Left ventricle myocardium inferior (tissue), 1 donor: ENCODE measurements around the gene DCLK3. TPM values are rescaled to one million over a fixed set of nuclear protein-coding genes. Genes with fewer than 3 reads are reported as not detected.

Experiments used
- DNase-seq: peaks from one replicate; pipeline ENCODE4 v3.0.0-alpha.2; 2020
- H3K27ac ChIP-seq: fragments of 200-600 bp; replicated peaks from 2 replicates; pipeline ENCODE4 v1.8.0; 2021
- H3K27me3 ChIP-seq: fragments of 200-600 bp; 2 replicates; pipeline ENCODE4 v1.8.0; 2021; ENCODE audit warnings: low read depth
- H3K36me3 ChIP-seq: fragments of 200-600 bp; 2 replicates; pipeline ENCODE4 v1.8.0; 2021
- H3K4me1 ChIP-seq: fragments of 200-600 bp; 2 replicates; pipeline ENCODE4 v1.8.0; 2021
- H3K4me3 ChIP-seq: fragments of 200-600 bp; 2 replicates; pipeline ENCODE4 v1.8.0; 2021; ENCODE audit warnings: mild to moderate bottlenecking, moderate library complexity
- H3K9me3 ChIP-seq: fragments of 200-600 bp; replicated peaks from 2 replicates; pipeline ENCODE4 v1.8.0; 2021
- intact Hi-C: fragments of 100-400 bp; cut with micrococcal nuclease; formaldehyde crosslinking; loops from one replicate; pipeline ENCODE4 v1.11.0; 2022
- total RNA-seq: library from RNA; stranded (reverse); fragmentation: NEBNext Ultra II Directional; extraction: Animal tissue kit (Norgen Biotek cat#: 25700); gene quantifications from one replicate; pipeline ENCODE4 v1.2.1, GENCODE V29; 2021
- TF ChIP-seq, protein P1 (sequence below): fragments of 200-600 bp; IDR thresholded peaks from 2 replicates; pipeline ENCODE4 v1.8.0; 2021; ENCODE audit warnings: antibody characterized with exemption, mild to moderate bottlenecking, borderline replicate concordance
- donor health status: DM: no; HTN: yes; CAD: no; lungs with severe emphysema.

The DCLK3 gene
- total RNA-seq, 1 donor from 2014 or later, result 0.16 TPM

DNA sequence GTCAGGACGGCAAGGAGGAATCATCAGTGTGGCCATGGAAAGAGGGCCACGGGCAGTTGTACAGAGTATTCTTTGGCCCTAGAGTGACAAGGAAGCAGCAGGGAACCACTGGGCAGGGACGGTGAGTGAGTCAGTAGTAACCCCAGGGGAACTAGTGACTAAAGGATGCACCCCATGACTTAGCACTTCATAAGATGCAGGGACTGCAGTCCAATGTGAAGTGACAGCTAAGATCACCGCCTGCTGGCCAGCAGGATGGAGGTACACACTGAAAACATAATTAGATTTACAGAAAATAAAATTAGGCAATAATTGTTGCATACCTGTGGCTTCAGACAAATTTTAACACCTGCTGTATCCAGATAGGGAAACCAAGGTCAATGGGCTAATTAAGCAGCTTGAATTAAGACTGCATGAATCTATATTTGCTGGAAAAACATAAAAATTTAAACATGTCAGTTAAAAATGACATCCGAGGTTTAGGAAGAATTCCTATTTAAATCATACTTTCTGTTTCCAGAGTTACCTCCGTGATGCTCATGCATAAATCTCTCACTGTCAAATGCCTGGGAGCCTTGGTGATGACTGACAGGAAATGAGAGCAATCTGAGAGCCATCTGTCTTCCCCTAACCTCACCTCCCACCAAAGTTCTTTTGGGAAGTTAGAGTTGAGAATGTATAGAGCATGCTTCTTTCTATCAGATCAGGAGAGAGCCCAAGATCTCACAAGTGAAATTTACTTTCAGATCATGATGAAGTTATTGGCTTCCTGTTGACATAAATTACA is 56.5 kb downstream of the DCLK3 start:
- no peak for DNase-seq
- H3K4me1 ChIP-seq, result no peaks in the 10 kb centered on the region
- no peak overlapping the region for H3K4me3 ChIP-seq
- no peaks in the 10 kb centered on the region for H3K9me3 ChIP-seq
- H3K36me3 ChIP-seq, result no peaks in the 10 kb centered on the region
- intact Hi-C loops, result no loop called here
- peaks cover 14% of the 10 kb centered on the region for H3K27me3 ChIP-seq
- no peak overlapping the region for H3K27ac ChIP-seq
- TF ChIP-seq, protein P1, sequence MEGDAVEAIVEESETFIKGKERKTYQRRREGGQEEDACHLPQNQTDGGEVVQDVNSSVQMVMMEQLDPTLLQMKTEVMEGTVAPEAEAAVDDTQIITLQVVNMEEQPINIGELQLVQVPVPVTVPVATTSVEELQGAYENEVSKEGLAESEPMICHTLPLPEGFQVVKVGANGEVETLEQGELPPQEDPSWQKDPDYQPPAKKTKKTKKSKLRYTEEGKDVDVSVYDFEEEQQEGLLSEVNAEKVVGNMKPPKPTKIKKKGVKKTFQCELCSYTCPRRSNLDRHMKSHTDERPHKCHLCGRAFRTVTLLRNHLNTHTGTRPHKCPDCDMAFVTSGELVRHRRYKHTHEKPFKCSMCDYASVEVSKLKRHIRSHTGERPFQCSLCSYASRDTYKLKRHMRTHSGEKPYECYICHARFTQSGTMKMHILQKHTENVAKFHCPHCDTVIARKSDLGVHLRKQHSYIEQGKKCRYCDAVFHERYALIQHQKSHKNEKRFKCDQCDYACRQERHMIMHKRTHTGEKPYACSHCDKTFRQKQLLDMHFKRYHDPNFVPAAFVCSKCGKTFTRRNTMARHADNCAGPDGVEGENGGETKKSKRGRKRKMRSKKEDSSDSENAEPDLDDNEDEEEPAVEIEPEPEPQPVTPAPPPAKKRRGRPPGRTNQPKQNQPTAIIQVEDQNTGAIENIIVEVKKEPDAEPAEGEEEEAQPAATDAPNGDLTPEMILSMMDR, result no peak

DNA sequence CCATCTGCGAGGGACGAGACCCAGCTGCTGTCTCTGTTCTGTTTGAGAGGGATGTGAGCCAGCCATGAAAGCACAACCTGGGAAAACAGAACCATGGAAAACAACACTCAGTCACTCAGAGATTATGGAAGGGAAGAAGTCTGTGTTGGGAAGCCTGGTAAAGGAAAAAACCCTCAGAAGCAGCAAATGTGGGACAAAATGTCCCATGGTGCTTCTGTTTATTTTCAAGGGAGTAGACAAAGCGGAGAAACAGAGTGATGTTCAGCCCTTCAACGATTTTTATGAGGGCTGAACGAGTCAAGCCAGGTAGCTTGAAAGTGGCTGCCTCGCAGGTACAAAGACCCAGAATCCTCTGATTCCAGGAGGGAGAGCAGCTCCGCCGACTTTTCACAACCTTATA is 59.3 kb downstream of the DCLK3 start:
- DNase-seq, result no peak
- Histone ChIP-seq H3K4me3 (no peak overlapping the region), H3K9me3 (no peaks in the 10 kb centered on the region), H3K27ac (no peak overlapping the region), H3K4me1 (no peaks in the 10 kb centered on the region), H3K27me3 (peaks cover 14% of the 10 kb centered on the region), H3K36me3 (no peaks in the 10 kb centered on the region)
- TF ChIP-seq, protein P1, result no peak
- intact Hi-C loops, result no loop called here

DNA sequence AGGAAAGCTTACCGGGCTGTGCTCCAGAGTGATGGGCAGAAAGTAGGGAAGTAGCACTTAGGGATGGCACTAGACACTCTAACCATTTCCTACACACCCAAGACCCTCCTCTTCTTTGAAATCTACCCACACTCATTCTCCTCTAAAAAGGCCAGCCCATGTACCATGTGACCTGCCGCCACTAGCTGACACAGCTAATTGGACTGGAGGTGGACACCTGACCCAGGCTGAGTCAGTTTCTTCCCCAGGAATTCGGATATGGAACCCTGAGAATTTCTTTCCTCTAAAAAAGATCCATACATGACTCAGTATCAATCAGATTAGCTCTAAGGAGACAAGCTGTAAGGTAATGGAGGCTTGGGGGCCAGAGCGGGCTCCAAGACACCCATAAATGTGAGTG is 60.1 kb downstream of the DCLK3 start:
- H3K27ac ChIP-seq, result no peak overlapping the region
- TF ChIP-seq, protein P1, result no peak
- peaks cover 14% of the 10 kb centered on the region for H3K27me3 ChIP-seq
- no peaks in the 10 kb centered on the region for H3K9me3 ChIP-seq
- DNase-seq, result no peak
- intact Hi-C loops, result loop anchor here (5.0 kb wide), 1 partner anchor 737 kb away; no protein-coding TSS in a partner anchor
- H3K36me3 ChIP-seq, result no peaks in the 10 kb centered on the region
- no peak overlapping the region for H3K4me3 ChIP-seq
- H3K4me1 ChIP-seq, result no peaks in the 10 kb centered on the region

DNA sequence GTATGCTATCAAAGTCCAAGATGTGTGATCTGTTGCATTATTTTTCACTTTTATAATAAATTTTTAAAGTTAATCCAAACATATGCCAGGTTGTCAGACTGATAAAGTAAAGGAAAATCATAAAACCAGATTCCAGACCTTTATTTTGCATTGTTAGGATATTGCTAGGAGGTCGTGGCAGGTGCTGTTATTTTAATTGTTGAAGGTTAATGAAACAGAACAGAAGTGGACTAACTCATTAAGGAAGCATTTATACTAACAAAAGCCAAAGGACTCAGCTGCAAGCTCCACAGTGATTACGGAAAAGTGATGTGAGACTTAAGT is 63.1 kb downstream of the DCLK3 start:
- DNase-seq, result no peak
- H3K4me3 ChIP-seq, result no peak overlapping the region
- H3K27me3 ChIP-seq, result no peaks in the 10 kb centered on the region
- no peaks in the 10 kb centered on the region for H3K36me3 ChIP-seq
- no peak overlapping the region for H3K27ac ChIP-seq
- intact Hi-C loops, result loop anchor here (5.0 kb wide), 1 partner anchor 734 kb away; no protein-coding TSS in a partner anchor
- H3K9me3 ChIP-seq, result no peaks in the 10 kb centered on the region
- H3K4me1 ChIP-seq, result no peaks in the 10 kb centered on the region
- TF ChIP-seq, protein P1, result no peak

DNA sequence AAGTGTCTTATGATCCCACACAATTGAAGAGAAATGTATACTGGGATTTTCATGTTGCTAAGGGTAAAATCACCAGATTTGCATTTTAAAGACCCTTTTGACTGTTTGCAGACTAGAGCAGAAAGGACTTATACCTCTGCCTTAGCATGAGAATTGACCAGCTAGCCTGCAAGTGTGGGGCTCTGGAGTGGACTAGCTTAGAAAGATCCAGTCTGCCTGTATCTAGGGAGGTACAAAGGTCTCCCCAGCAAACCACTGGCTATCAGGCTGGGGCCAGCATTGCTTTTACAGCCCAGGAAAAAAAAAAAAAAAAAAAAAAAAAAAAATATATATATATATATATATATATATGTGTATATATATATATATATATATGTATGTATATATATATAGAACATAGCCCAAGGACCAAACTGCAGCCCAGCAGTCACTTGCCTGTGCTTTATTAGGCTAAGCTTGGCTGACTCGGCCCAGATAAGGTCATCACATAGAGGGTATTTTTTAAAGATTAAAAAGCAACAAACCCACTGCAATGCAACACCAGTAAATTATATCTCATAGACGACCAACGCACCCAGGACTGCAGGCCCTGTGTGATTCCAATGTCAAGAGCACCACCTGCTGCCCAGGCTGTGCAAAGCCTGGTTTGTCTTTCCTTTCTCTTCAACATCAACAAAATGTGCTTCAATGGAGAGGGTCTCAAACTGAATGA is 63.7 kb downstream of the DCLK3 start:
- TF ChIP-seq, protein P1, result peak; percentile 81
- Histone ChIP-seq H3K9me3 (no peaks in the 10 kb centered on the region), H3K27ac (no peak overlapping the region), H3K4me1 (no peaks in the 10 kb centered on the region), H3K4me3 (no peak overlapping the region), H3K27me3 (no peaks in the 10 kb centered on the region), H3K36me3 (no peaks in the 10 kb centered on the region)
- intact Hi-C loops, result loop anchor here (5.0 kb wide), 1 partner anchor 733 kb away; no protein-coding TSS in a partner anchor
- DNase-seq, result peak; percentile 36
